Ecto neural progenitor cell (in vitro differentiated cells): ENCODE data around the gene ACTL7A.
"Not testable (repeated sequence)": the region's sequence is repeated elsewhere in the genome, so short reads cannot be mapped to it uniquely, and the experiment has no call there.

Experiments
- DNase-seq: peaks from one replicate; pipeline ENCODE4 v3.0.0-alpha.2; 2018; ENCODE audit warnings: low spot score

The ACTL7A gene

GRCh38 chr9:108877524-108877923, 15.5 kb downstream of the ACTL7A start:
- no peak for DNase-seq

- DNase-seq, result no peak
These were observed 18.8 kb downstream of the ACTL7A start for GRCh38 chr9:108880738-108881316.

- DNase-seq, result no peak
These were observed 20.2 kb downstream of the ACTL7A start for GRCh38 chr9:108882052-108882888.

- no peak for DNase-seq
These were observed 21.0 kb downstream of the ACTL7A start for GRCh38 chr9:108883085-108883484.

GRCh38 chr9:108884701-108885100, 22.6 kb downstream of the ACTL7A start:
- no peak for DNase-seq

- no peak for DNase-seq
These were observed 23.7 kb downstream of the ACTL7A start for GRCh38 chr9:108885643-108886348.

- DNase-seq, result not testable (repeated sequence)
These were observed 24.7 kb downstream of the ACTL7A start for GRCh38 chr9:108886594-108887271.

GRCh38 chr9:108889649-108890067, 27.6 kb downstream of the ACTL7A start:
- DNase-seq, result no peak

- no peak for DNase-seq
These were observed 32.3 kb downstream of the ACTL7A start for GRCh38 chr9:108894225-108894997.

GRCh38 chr9:108897324-108898096, 35.4 kb downstream of the ACTL7A start:
- no peak for DNase-seq

- not testable (repeated sequence) for DNase-seq
These were observed 37.1 kb downstream of the ACTL7A start for GRCh38 chr9:108899023-108899695.

GRCh38 chr9:108900176-108900575, 38.1 kb downstream of the ACTL7A start:
- DNase-seq, result no peak

GRCh38 chr9:108903420-108904103, 41.5 kb downstream of the ACTL7A start:
- DNase-seq, result no peak

GRCh38 chr9:108904161-108904560, 42.1 kb downstream of the ACTL7A start:
- DNase-seq, result no peak

GRCh38 chr9:108905494-108905893, 43.4 kb downstream of the ACTL7A start:
- no peak for DNase-seq

- no peak for DNase-seq
These were observed 48.3 kb downstream of the ACTL7A start for GRCh38 chr9:108910402-108910801.

GRCh38 chr9:108910914-108911313, 48.8 kb downstream of the ACTL7A start:
- no peak for DNase-seq

- no peak for DNase-seq
These were observed 49.8 kb downstream of the ACTL7A start for GRCh38 chr9:108911820-108912219.
